Sigmoid colon (tissue), 7 donors: ENCODE measurements around the gene EFNB1. TPM values are rescaled to one million over a fixed set of nuclear protein-coding genes. Genes with fewer than 3 reads are reported as not detected.
A peak's percentile ranks its signal among the peaks of the same experiment; 100 is the strongest.

Experiments used
- DNase-seq: peaks from one replicate; pipeline ENCODE4 v3.0.0-alpha.2; 2019
- H3K27ac ChIP-seq, 4 donors: fragments of 200-600 bp; sonication (generic); one replicate each; pipeline ENCODE4 v1.5.1; 2016 to 2019; ENCODE audit warnings: mild to moderate bottlenecking in 1 of 4
- H3K27me3 ChIP-seq, 3 donors: fragments of 200-600 bp; sonication (generic); one replicate each; pipeline ENCODE4 v1.5.1; 2019; ENCODE audit warnings: mild to moderate bottlenecking in 1 of 3
- H3K36me3 ChIP-seq, 4 donors: fragments of 200-600 bp; sonication (generic); one replicate each; pipeline ENCODE4 v1.5.1; 2016 to 2019
- H3K4me1 ChIP-seq, 4 donors: fragments of 200-600 bp; sonication (generic); one replicate each; pipeline ENCODE4 v1.5.1; 2017 to 2019
- H3K4me3 ChIP-seq, 4 donors: fragments of 200-600 bp; sonication (generic); one replicate each; pipeline ENCODE4 v1.5.1; 2017 to 2019; ENCODE audit warnings: mild to moderate bottlenecking in 2 of 4, moderate library complexity in 1 of 4
- H3K9me3 ChIP-seq, 4 donors: fragments of 200-600 bp in 3 of 4; sonication (generic) in 3 of 4; one replicate each; pipeline versions ENCODE4 v1.5.1 to v1.6.1; 2013 to 2019
- CTCF ChIP-seq, 4 experiments: fragments of 450-650 bp in 3 of 4; fragments of 200-600 bp in 1 of 4; IDR thresholded peaks; one replicate each; pipeline ENCODE4 v1.5.1; 2016 to 2019; ENCODE audit warnings: antibody characterized with exemption in 4 of 4, mild to moderate bottlenecking in 3 of 4, moderate library complexity in 2 of 4
- EP300 ChIP-seq, 4 donors: sonication (generic); formaldehyde crosslinking; IDR thresholded peaks; one replicate each; pipeline ENCODE4 v1.6.1; 2017; ENCODE audit warnings: antibody characterized with exemption in 4 of 4
- POLR2A ChIP-seq, 2 donors: fragments of 450-650 bp; IDR thresholded peaks; one replicate each; pipeline ENCODE4 v1.6.1; 2016; ENCODE audit warnings: antibody characterized with exemption in 2 of 2, mild to moderate bottlenecking in 2 of 2, moderate library complexity in 2 of 2
- POLR2AphosphoS5 ChIP-seq, 4 donors: sonication (generic); formaldehyde crosslinking; IDR thresholded peaks; one replicate each; pipeline ENCODE4 v1.6.1; 2017; ENCODE audit warnings: antibody characterized with exemption in 4 of 4
- WGBS, 2 donors: extraction: QIAGEN DNeasy Blood & Tissue Kit; methylation state at CpG; one replicate each; pipeline ENCODE4 v1.1.7; 2013; 5-methylcytosine and 5-hydroxymethylcytosine counted together
- intact Hi-C: fragments of 100-400 bp; cut with DNase I; formaldehyde crosslinking; loops from one replicate; pipeline ENCODE4 v1.15.1; 2023
- polyA plus RNA-seq, 3 donors: library from polyadenylated mRNA; stranded (reverse); fragments of 200-250 nt; gene quantifications; one replicate each; pipeline ENCODE4 v1.2.3, GENCODE V29; 2013
- total RNA-seq, 4 donors: library from RNA; depleted of rRNA; stranded (reverse); fragments of >200 nt; gene quantifications; one replicate each; pipeline ENCODE4 v1.1.0, GENCODE V29; 2016
- donor health status: healthy with polysubstance abuse.
- donor health status: Bipolar disorder and iron deficiency.
- donor health status: healthy.

EFNB1 gene
- total and polyA plus RNA-seq, 7 donors, result 9.5 to 53.2 (median 16.2) TPM

- 17 to 18% methylated on average over 14 of the region's 14 CpGs for WGBS, 2 donors
- peaks cover 0 to 4% (median 2%) of the 10 kb centered on the region in 4 donors for H3K4me1 ChIP-seq
- no peaks in the 10 kb centered on the region for H3K27me3 ChIP-seq
- intact Hi-C loops, result loop anchor here (5.0 kb wide), 1 partner anchor 564 kb away; no protein-coding TSS in a partner anchor
- no peak overlapping the region for H3K27ac ChIP-seq
- no peaks in the 10 kb centered on the region for H3K36me3 ChIP-seq
- H3K4me3 ChIP-seq, result no peak overlapping the region
- H3K9me3 ChIP-seq, result no peaks in the 10 kb centered on the region
- DNase-seq, result no peak
- TF ChIP-seq POLR2A (IDR thresholded peaks at IDR 0.05) (no peak), POLR2AphosphoS5 (IDR thresholded peaks at IDR 0.05) (no peak), EP300 (IDR thresholded peaks at IDR 0.05) (no peak), CTCF (IDR thresholded peaks at IDR 0.05) (peak in 3 of 4 experiments; percentile 20 to 64 (median 27))
These were observed 6.0 kb upstream of the EFNB1 start for GRCh38 chrX:68822641-68823410.

GRCh38 chrX:68823413-68824151 lies 5.2 kb upstream of the EFNB1 start:
- H3K27me3 ChIP-seq, result no peaks in the 10 kb centered on the region
- H3K27ac ChIP-seq, result no peak overlapping the region
- no peak overlapping the region for H3K4me3 ChIP-seq
- no peak for DNase-seq
- intact Hi-C loops, result loop anchor here (5.0 kb wide), 1 partner anchor 564 kb away; no protein-coding TSS in a partner anchor
- peaks cover 0 to 10% (median 4%) of the 10 kb centered on the region in 4 donors for H3K4me1 ChIP-seq
- 81 to 85% methylated on average over 10 of the region's 10 CpGs for WGBS, 2 donors
- TF ChIP-seq EP300 (IDR thresholded peaks at IDR 0.05) (no peak), CTCF (IDR thresholded peaks at IDR 0.05) (no peak)
- no peaks in the 10 kb centered on the region for H3K9me3 ChIP-seq
- no peaks in the 10 kb centered on the region for H3K36me3 ChIP-seq

- no peaks in the 10 kb centered on the region for H3K36me3 ChIP-seq
- H3K9me3 ChIP-seq, result no peaks in the 10 kb centered on the region
- no peak for DNase-seq
- intact Hi-C loops, result loop anchor here (5.0 kb wide), 1 partner anchor 563 kb away; no protein-coding TSS in a partner anchor
- no peak overlapping the region for H3K4me3 ChIP-seq
- H3K4me1 ChIP-seq, result peaks cover 0 to 10% (median 4%) of the 10 kb centered on the region in 4 donors
- H3K27me3 ChIP-seq, result no peaks in the 10 kb centered on the region
- no peak overlapping the region for H3K27ac ChIP-seq
- no peak for TF ChIP-seq EP300 (IDR thresholded peaks at IDR 0.05)
- TF ChIP-seq CTCF (IDR thresholded peaks at IDR 0.05), result no peak
- no peak for TF ChIP-seq POLR2AphosphoS5 (IDR thresholded peaks at IDR 0.05)
- TF ChIP-seq POLR2A (IDR thresholded peaks at IDR 0.05), result no peak
These were observed 4.7 kb upstream of the EFNB1 start for GRCh38 chrX:68824152-68824433.

GRCh38 chrX:68824565-68825125 lies 4.2 kb upstream of the EFNB1 start:
- Histone ChIP-seq H3K9me3 (no peaks in the 10 kb centered on the region), H3K4me3 (no peak overlapping the region), H3K36me3 (no peaks in the 10 kb centered on the region), H3K4me1 (peaks cover 0 to 10% (median 4%) of the 10 kb centered on the region in 4 donors), H3K27me3 (no peaks in the 10 kb centered on the region), H3K27ac (no peak overlapping the region)
- intact Hi-C loops, result loop anchor here (5.0 kb wide), 1 partner anchor 563 kb away; no protein-coding TSS in a partner anchor
- no peak for TF ChIP-seq POLR2AphosphoS5 (IDR thresholded peaks at IDR 0.05)
- 27 to 48% methylated on average over 5 of the region's 5 CpGs for WGBS, 2 donors
- peak; percentile 24 for DNase-seq
